Suprapubic skin (tissue), 4 donors: ENCODE measurements around the gene ZNRD2.

ENCODE experiments used
- CTCF ChIP-seq, 2 donors: fragments of 200-600 bp in 1 of 2; fragments of 450-650 bp in 1 of 2; sonication (generic) in 1 of 2; IDR thresholded peaks; one replicate each; pipeline ENCODE4 v1.5.1; 2016 to 2019; ENCODE audit warnings: antibody characterized with exemption in 2 of 2, mild to moderate bottlenecking in 1 of 2, moderate library complexity in 1 of 2
- POLR2A ChIP-seq, 2 donors: fragments of 450-650 bp; IDR thresholded peaks; one replicate each; pipeline ENCODE4 v1.6.1; 2017; ENCODE audit warnings: antibody characterized with exemption in 2 of 2, mild to moderate bottlenecking in 2 of 2, moderate library complexity in 2 of 2
- POLR2AphosphoS5 ChIP-seq, 3 donors: sonication (generic); formaldehyde crosslinking; IDR thresholded peaks; one replicate each; pipeline ENCODE4 v1.6.1; 2017; ENCODE audit warnings: antibody characterized with exemption in 3 of 3

DNA sequence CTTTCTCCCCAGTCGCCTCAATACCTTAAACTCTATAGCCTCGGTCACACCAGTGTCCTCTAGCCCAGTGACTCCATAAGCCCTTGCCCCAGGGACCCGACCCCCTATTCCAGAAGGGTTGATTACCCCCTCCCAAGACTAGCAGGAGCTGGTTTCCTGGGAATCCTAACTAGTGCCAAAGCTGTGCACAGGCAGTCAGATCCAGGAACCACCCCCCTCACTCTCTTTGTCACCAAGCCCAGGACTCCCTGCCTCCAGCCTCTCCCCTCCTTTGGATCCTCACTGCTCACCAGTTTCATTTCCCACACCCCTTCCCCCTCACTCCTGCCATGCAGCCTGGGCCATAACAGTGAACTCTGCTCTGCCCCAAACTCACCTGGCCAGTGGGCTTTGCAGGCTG is 21.9 kb upstream of the ZNRD2 start:
- no peak for TF ChIP-seq POLR2A (IDR thresholded peaks at IDR 0.05)
- TF ChIP-seq CTCF (IDR thresholded peaks at IDR 0.05), result no peak
- no peak for TF ChIP-seq POLR2AphosphoS5 (IDR thresholded peaks at IDR 0.05)
